ENCODE results near the gene MAPKAP1.

MAPKAP1 gene

GRCh38 chr9:125611121-125611765 is 95.8 kb downstream of the MAPKAP1 start:
- Histone ChIP-seq H3K4me3 (ENCODE audit: low read depth, low read length) (no peak overlapping the region), H3K27ac (ENCODE audit: low read depth, low read length) (no peak overlapping the region), H3K18ac (ENCODE audit: low read length) (no peak overlapping the region), H2AFZ (ENCODE audit: insufficient read depth, low read length, poor library complexity) (no peak overlapping the region), H3K9ac (ENCODE audit: low read length) (no peak overlapping the region), H3K36me3 (ENCODE audit: control insufficient read depth in 1 of 2, insufficient read depth in 2 of 2, low read length in 2 of 2) (no peaks in the 10 kb centered on the region), H4K12ac (ENCODE audit: low read depth, low read length) (no peak overlapping the region), H3K27me3 (ENCODE audit: insufficient read depth, low read length) (no peaks in the 10 kb centered on the region), H3K79me1 (ENCODE audit: low read length) (no peaks in the 10 kb centered on the region), H4K91ac (ENCODE audit: low read depth, low read length) (no peak overlapping the region), H3K4ac (ENCODE audit: low read depth, low read length) (no peak overlapping the region), H3K4me1 (ENCODE audit: control insufficient read depth in 1 of 2, insufficient read depth in 2 of 2, low read length in 2 of 2) (peaks cover 0 to 7% of the 10 kb centered on the region in 2 experiments), H3K79me2 (ENCODE audit: control insufficient read depth, insufficient read depth, low read length, poor library complexity) (no peaks in the 10 kb centered on the region), H2BK120ac (ENCODE audit: insufficient read depth, low read length, poor library complexity) (no peak overlapping the region), H4K8ac (ENCODE audit: low read depth, low read length) (no peak overlapping the region), H3K23ac (ENCODE audit: low read length) (no peak overlapping the region), H2BK5ac (ENCODE audit: low read depth, low read length, poor library complexity) (no peak overlapping the region), H3K4me2 (ENCODE audit: low read length) (no peak overlapping the region), H2BK12ac (ENCODE audit: low read length) (no peak overlapping the region), H3K14ac (ENCODE audit: low read length) (no peak overlapping the region), H3K9me3 (ENCODE audit: insufficient read depth, low read depth, low read length) (no peaks in the 10 kb centered on the region), H2AK5ac (ENCODE audit: low read length) (no peak overlapping the region)
- no peak for DNase-seq
- no CpG with 5 or more reads among the region's 2 CpGs for WGBS (ENCODE audit: extremely low coverage, insufficient coverage, insufficient read length)

DNA sequence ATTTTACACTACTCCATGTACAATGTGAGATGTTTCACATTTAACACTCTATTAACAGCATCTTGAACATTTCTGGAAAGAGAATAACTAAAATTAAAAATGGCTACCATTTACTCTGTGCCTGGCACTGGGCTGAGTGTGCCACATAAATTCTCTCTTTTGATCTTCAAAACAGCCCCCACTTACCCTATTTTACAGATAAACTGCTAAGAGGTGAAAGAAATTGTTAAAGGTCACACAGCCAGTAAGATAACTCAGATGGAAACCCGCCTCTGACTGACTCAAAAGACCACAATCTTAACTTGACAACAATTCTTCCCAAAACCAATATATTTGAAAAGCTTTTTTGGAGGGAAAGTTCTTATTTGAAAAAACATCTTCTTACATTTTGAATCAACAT is 97.3 kb downstream of the MAPKAP1 start:
- peaks cover 0 to 7% of the 10 kb centered on the region in 2 experiments for H3K4me1 ChIP-seq (ENCODE audit: control insufficient read depth in 1 of 2, insufficient read depth in 2 of 2, low read length in 2 of 2)
- no peak overlapping the region for H3K14ac ChIP-seq (ENCODE audit: low read length)
- H3K79me2 ChIP-seq (ENCODE audit: control insufficient read depth, insufficient read depth, low read length, poor library complexity): no peaks in the 10 kb centered on the region
- no peak overlapping the region for H2AK5ac ChIP-seq (ENCODE audit: low read length)
- no peaks in the 10 kb centered on the region for H3K36me3 ChIP-seq (ENCODE audit: control insufficient read depth in 1 of 2, insufficient read depth in 2 of 2, low read length in 2 of 2)
- no peak overlapping the region for H3K18ac ChIP-seq (ENCODE audit: low read length)
- no CpG with 5 or more reads among the region's 1 CpG for WGBS (ENCODE audit: extremely low coverage, insufficient coverage, insufficient read length)
- no peak overlapping the region for H3K9ac ChIP-seq (ENCODE audit: low read length)
- H3K23ac ChIP-seq (ENCODE audit: low read length): no peak overlapping the region
- H3K79me1 ChIP-seq (ENCODE audit: low read length): no peaks in the 10 kb centered on the region
- no peak overlapping the region for H2BK120ac ChIP-seq (ENCODE audit: insufficient read depth, low read length, poor library complexity)
- H4K12ac ChIP-seq (ENCODE audit: low read depth, low read length): no peak overlapping the region
- no peaks in the 10 kb centered on the region for H3K27me3 ChIP-seq (ENCODE audit: insufficient read depth, low read length)
- H3K4me2 ChIP-seq (ENCODE audit: low read length): no peak overlapping the region
- no peak overlapping the region for H4K91ac ChIP-seq (ENCODE audit: low read depth, low read length)
- H3K4me3 ChIP-seq (ENCODE audit: low read depth, low read length): no peak overlapping the region
- no peak overlapping the region for H3K27ac ChIP-seq (ENCODE audit: low read depth, low read length)
- no peak overlapping the region for H2AFZ ChIP-seq (ENCODE audit: insufficient read depth, low read length, poor library complexity)
- H3K4ac ChIP-seq (ENCODE audit: low read depth, low read length): no peak overlapping the region
- H2BK5ac ChIP-seq (ENCODE audit: low read depth, low read length, poor library complexity): no peak overlapping the region
- no peak for DNase-seq
- no peak overlapping the region for H2BK12ac ChIP-seq (ENCODE audit: low read length)
- peaks cover 1% of the 10 kb centered on the region for H3K9me3 ChIP-seq (ENCODE audit: insufficient read depth, low read depth, low read length)
- no peak overlapping the region for H4K8ac ChIP-seq (ENCODE audit: low read depth, low read length)

DNA sequence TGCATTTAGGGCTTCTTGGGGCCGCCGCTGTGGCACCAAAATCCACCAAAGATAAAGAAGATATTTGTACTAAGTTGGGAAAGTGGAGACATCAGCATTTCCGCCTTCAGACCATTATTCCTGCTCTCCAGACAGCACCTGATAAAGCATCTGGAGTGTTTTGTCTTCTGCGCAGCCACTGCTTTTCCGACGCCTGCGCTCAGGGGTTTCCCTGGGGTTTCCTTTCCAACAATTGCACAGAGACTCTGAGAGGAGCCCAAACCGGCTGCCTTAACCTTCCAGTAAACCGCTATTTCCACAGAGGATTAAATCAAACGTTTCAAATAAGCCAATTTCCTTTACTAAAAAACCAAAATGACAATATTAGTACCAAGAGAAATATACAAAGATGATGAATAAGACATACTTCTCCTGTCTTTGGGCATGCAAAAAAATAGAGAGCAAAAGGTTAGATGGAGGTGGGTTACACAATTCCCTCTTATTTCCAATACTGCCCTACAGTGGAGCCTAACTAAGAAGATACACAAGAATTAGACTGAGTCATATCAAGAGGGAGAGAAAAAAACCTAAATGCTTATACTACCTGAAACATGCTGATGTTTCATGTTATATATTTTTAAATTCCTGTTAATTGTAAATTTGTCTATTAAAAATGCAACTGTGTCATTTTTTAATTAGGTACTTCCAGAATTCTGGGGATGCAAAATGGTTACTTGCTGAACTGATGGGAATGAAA is 98.4 kb downstream of the MAPKAP1 start:
- no peaks in the 10 kb centered on the region for H3K27me3 ChIP-seq (ENCODE audit: insufficient read depth, low read length)
- H3K14ac ChIP-seq (ENCODE audit: low read length): no peak overlapping the region
- H3K4me1 ChIP-seq (ENCODE audit: control insufficient read depth in 1 of 2, insufficient read depth in 2 of 2, low read length in 2 of 2): peaks cover 0 to 7% of the 10 kb centered on the region in 2 experiments
- H3K18ac ChIP-seq (ENCODE audit: low read length): no peak overlapping the region
- no peak overlapping the region for H3K4me3 ChIP-seq (ENCODE audit: low read depth, low read length)
- no peak overlapping the region for H2BK5ac ChIP-seq (ENCODE audit: low read depth, low read length, poor library complexity)
- no peak overlapping the region for H2AK5ac ChIP-seq (ENCODE audit: low read length)
- no peak overlapping the region for H2BK120ac ChIP-seq (ENCODE audit: insufficient read depth, low read length, poor library complexity)
- H3K79me2 ChIP-seq (ENCODE audit: control insufficient read depth, insufficient read depth, low read length, poor library complexity): no peaks in the 10 kb centered on the region
- H4K91ac ChIP-seq (ENCODE audit: low read depth, low read length): no peak overlapping the region
- no peak overlapping the region for H3K9ac ChIP-seq (ENCODE audit: low read length)
- no peaks in the 10 kb centered on the region for H3K79me1 ChIP-seq (ENCODE audit: low read length)
- no CpG with 5 or more reads among the region's 10 CpGs for WGBS (ENCODE audit: extremely low coverage, insufficient coverage, insufficient read length)
- H3K4ac ChIP-seq (ENCODE audit: low read depth, low read length): peak overlapping the region; percentile 57
- no peak overlapping the region for H3K23ac ChIP-seq (ENCODE audit: low read length)
- H4K8ac ChIP-seq (ENCODE audit: low read depth, low read length): no peak overlapping the region
- DNase-seq: no peak
- no peak overlapping the region for H2AFZ ChIP-seq (ENCODE audit: insufficient read depth, low read length, poor library complexity)
- no peak overlapping the region for H2BK12ac ChIP-seq (ENCODE audit: low read length)
- H3K36me3 ChIP-seq (ENCODE audit: control insufficient read depth in 1 of 2, insufficient read depth in 2 of 2, low read length in 2 of 2): no peaks in the 10 kb centered on the region
- H3K4me2 ChIP-seq (ENCODE audit: low read length): no peak overlapping the region
- H3K27ac ChIP-seq (ENCODE audit: low read depth, low read length): peak overlapping the region; percentile 26
- H3K9me3 ChIP-seq (ENCODE audit: insufficient read depth, low read depth, low read length): peaks cover 1% of the 10 kb centered on the region
- no peak overlapping the region for H4K12ac ChIP-seq (ENCODE audit: low read depth, low read length)

GRCh38 chr9:125604196-125604595 is 102.8 kb downstream of the MAPKAP1 start:
- H3K79me1 ChIP-seq (ENCODE audit: low read length): no peaks in the 10 kb centered on the region
- H4K8ac ChIP-seq (ENCODE audit: low read depth, low read length): no peak overlapping the region
- no peak overlapping the region for H2BK12ac ChIP-seq (ENCODE audit: low read length)
- H2AK5ac ChIP-seq (ENCODE audit: low read length): no peak overlapping the region
- H3K4me3 ChIP-seq (ENCODE audit: low read depth, low read length): no peak overlapping the region
- no peak overlapping the region for H3K27ac ChIP-seq (ENCODE audit: low read depth, low read length)
- no peak overlapping the region for H3K23ac ChIP-seq (ENCODE audit: low read length)
- no peak overlapping the region for H3K9ac ChIP-seq (ENCODE audit: low read length)
- H2BK120ac ChIP-seq (ENCODE audit: insufficient read depth, low read length, poor library complexity): no peak overlapping the region
- WGBS (ENCODE audit: extremely low coverage, insufficient coverage, insufficient read length): no CpG with 5 or more reads among the region's 1 CpG
- no peak for DNase-seq
- no peak overlapping the region for H3K18ac ChIP-seq (ENCODE audit: low read length)
- no peak overlapping the region for H3K4me2 ChIP-seq (ENCODE audit: low read length)
- H2AFZ ChIP-seq (ENCODE audit: insufficient read depth, low read length, poor library complexity): no peak overlapping the region
- H3K79me2 ChIP-seq (ENCODE audit: control insufficient read depth, insufficient read depth, low read length, poor library complexity): no peaks in the 10 kb centered on the region
- no peak overlapping the region for H3K14ac ChIP-seq (ENCODE audit: low read length)
- no peak overlapping the region for H4K91ac ChIP-seq (ENCODE audit: low read depth, low read length)
- no peak overlapping the region for H3K4ac ChIP-seq (ENCODE audit: low read depth, low read length)
- no peaks in the 10 kb centered on the region for H3K36me3 ChIP-seq (ENCODE audit: control insufficient read depth in 1 of 2, insufficient read depth in 2 of 2, low read length in 2 of 2)
- H3K27me3 ChIP-seq (ENCODE audit: insufficient read depth, low read length): no peaks in the 10 kb centered on the region
- no peaks in the 10 kb centered on the region for H3K4me1 ChIP-seq (ENCODE audit: control insufficient read depth in 1 of 2, insufficient read depth in 2 of 2, low read length in 2 of 2)
- H4K12ac ChIP-seq (ENCODE audit: low read depth, low read length): no peak overlapping the region
- peaks cover 1% of the 10 kb centered on the region for H3K9me3 ChIP-seq (ENCODE audit: insufficient read depth, low read depth, low read length)
- H2BK5ac ChIP-seq (ENCODE audit: low read depth, low read length, poor library complexity): no peak overlapping the region

Measured in trophoblast cell (in vitro differentiated cells and primary cell).